Endodermal cell (in vitro differentiated cells): ENCODE measurements around the gene MOV10L1. TPM values are rescaled to one million over a fixed set of nuclear protein-coding genes. Genes with fewer than 3 reads are reported as not detected.

Source experiments
- DNase-seq: peaks from one replicate; pipeline ENCODE4 v3.0.0-alpha.2; 2017
- H3K27ac ChIP-seq: 2 replicates; pipeline ENCODE4 v1.5.1; 2013; ENCODE audit warnings: mild to moderate bottlenecking, low read depth, low read length, moderate library complexity
- H3K27me3 ChIP-seq: 2 replicates; pipeline ENCODE4 v1.6.1; 2013; ENCODE audit warnings: mild to moderate bottlenecking, low read length, moderate library complexity; ENCODE audit not compliant: insufficient read depth, control insufficient read depth, poor library complexity, severe bottlenecking
- H3K36me3 ChIP-seq: 2 replicates; pipeline ENCODE4 v1.7.0; 2013; ENCODE audit warnings: mild to moderate bottlenecking, low read length, moderate library complexity; ENCODE audit not compliant: control insufficient read depth, insufficient read depth
- H3K4me1 ChIP-seq: one replicate; pipeline ENCODE4 v1.7.0; 2013; ENCODE audit warnings: low read length; ENCODE audit not compliant: control insufficient read depth, insufficient read depth
- H3K4me3 ChIP-seq: 2 replicates; pipeline ENCODE4 v1.5.1; 2013; ENCODE audit warnings: mild to moderate bottlenecking, low read length, moderate library complexity
- H3K9ac ChIP-seq: 2 replicates; pipeline ENCODE4 v1.6.1; 2013; ENCODE audit warnings: mild to moderate bottlenecking, low read length, moderate library complexity; ENCODE audit not compliant: poor library complexity, severe bottlenecking; ENCODE audit errors: extremely low read depth
- H3K9me3 ChIP-seq: 2 replicates; pipeline ENCODE4 v1.6.1; 2013; ENCODE audit warnings: mild to moderate bottlenecking, low read length, moderate library complexity; ENCODE audit not compliant: control insufficient read depth
- H3K27ac Mint-ChIP-seq: 2 replicates; pipeline ENCODE4 v1.8.0; 2020; ENCODE audit warnings: mixed read lengths
- H3K27me3 Mint-ChIP-seq: 2 replicates; pipeline ENCODE4 v1.8.0; 2021; ENCODE audit warnings: mild to moderate bottlenecking, mixed read lengths; ENCODE audit not compliant: insufficient read depth
- H3K36me3 Mint-ChIP-seq: 2 replicates; pipeline ENCODE4 v1.8.0; 2020; ENCODE audit warnings: low read depth, mixed read lengths
- H3K4me1 Mint-ChIP-seq: 2 replicates; pipeline ENCODE4 v1.8.0; 2020; ENCODE audit warnings: mixed read lengths
- H3K4me3 Mint-ChIP-seq: 2 replicates; pipeline ENCODE4 v1.8.0; 2020; ENCODE audit warnings: mild to moderate bottlenecking, moderate library complexity, mixed read lengths
- H3K9me3 Mint-ChIP-seq: 2 replicates; pipeline ENCODE4 v1.8.0; 2020; ENCODE audit warnings: mild to moderate bottlenecking, mixed read lengths
- CTCF ChIP-seq: fragments of 200-600 bp; sonication (generic); conservative IDR thresholded peaks from 2 replicates; pipeline ENCODE4 v1.5.0; 2021; ENCODE audit warnings: antibody characterized with exemption, mild to moderate bottlenecking
- WGBS, 2 experiments: methylation state at CpG; one replicate each; pipeline versions ENCODE4 v1.1.5 to v1.1.7; 2013; ENCODE audit warnings: missing lambda C conversion rate in 2 of 2, mixed read lengths in 1 of 2; ENCODE audit not compliant: insufficient coverage in 1 of 2, insufficient read length in 1 of 2; 5-methylcytosine and 5-hydroxymethylcytosine counted together
- total RNA-seq, 2 donors: library from RNA; stranded (reverse); fragmentation: NEBNext Ultra II Directional in 1 of 2; extraction: Animal tissue kit (Norgen Biotek cat#: 25700) in 1 of 2; gene quantifications; 2 replicates in 1 of 2; 3 replicates in 1 of 2; pipeline ENCODE4 v1.2.1, GENCODE V29; 2021

MOV10L1 gene
- total RNA-seq, 2 donors from 2014 or later = 0.31 TPM; not detected in 1

DNA sequence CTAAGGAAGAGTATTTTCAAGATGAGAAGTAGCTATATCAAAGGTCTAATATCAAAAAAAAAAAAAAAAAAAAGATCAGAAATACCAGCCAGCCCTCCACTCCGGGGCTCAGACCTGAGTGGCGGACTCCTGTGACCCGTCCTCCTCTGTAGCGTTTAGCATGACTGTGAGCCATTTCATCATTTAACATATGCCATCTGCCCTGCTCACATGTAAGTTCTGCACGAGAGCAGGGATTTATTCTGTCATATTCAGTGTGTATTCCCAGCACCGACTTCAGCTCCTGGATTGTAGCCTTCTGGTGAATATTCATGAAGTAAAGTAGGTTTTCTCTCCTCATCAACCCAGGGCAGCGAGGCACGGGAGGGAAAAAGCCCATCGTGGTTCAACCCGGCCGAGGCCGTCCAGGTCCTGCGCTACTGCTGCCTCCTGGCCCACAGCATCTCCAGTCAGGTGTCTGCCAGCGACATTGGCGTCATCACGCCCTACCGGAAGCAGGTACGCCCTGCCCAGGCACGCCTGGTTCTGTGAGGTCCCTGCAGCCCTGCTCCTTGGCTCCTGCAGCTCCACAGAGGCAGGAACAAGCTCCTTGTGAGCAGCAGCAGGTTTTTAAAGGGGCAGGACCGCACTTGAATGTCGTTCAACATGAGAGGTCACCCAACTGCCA lies 68.0 kb downstream of the MOV10L1 start:
- DNase-seq = peak; percentile 43
- Mint-ChIP-seq H3K27me3 (peaks cover 3% of the 10 kb centered on the region), H3K36me3 (no peaks in the 10 kb centered on the region), H3K4me1 (peaks cover 4% of the 10 kb centered on the region), H3K9me3 (no peaks in the 10 kb centered on the region), H3K27ac (no peak overlapping the region), H3K4me3 (no peak overlapping the region)
- Histone ChIP-seq H3K27ac (no peak overlapping the region), H3K27me3 (peaks cover 7% of the 10 kb centered on the region), H3K4me3 (no peak overlapping the region), H3K9ac (no peak overlapping the region), H3K36me3 (no peaks in the 10 kb centered on the region), H3K9me3 (no peaks in the 10 kb centered on the region), H3K4me1 (no peaks in the 10 kb centered on the region)
- 86 to 88% methylated on average over 15 to 21 of the region's 21 CpGs for WGBS, 2 experiments
- TF ChIP-seq CTCF = no peak

- WGBS, 2 experiments = 87 to 88% methylated on average over 7 of the region's 7 CpGs
- peaks cover 4% of the 10 kb centered on the region for H3K4me1 Mint-ChIP-seq
- no peak overlapping the region for H3K9ac ChIP-seq
- H3K9me3 Mint-ChIP-seq = no peaks in the 10 kb centered on the region
- H3K4me3 Mint-ChIP-seq = no peak overlapping the region
- peaks cover 3% of the 10 kb centered on the region for H3K27me3 Mint-ChIP-seq
- no peak overlapping the region for H3K4me3 ChIP-seq
- H3K27me3 ChIP-seq = peaks cover 7% of the 10 kb centered on the region
- H3K36me3 Mint-ChIP-seq = no peaks in the 10 kb centered on the region
- H3K27ac ChIP-seq = no peak overlapping the region
- peak; percentile 47 for DNase-seq
- no peaks in the 10 kb centered on the region for H3K4me1 ChIP-seq
- no peaks in the 10 kb centered on the region for H3K36me3 ChIP-seq
- no peak overlapping the region for H3K27ac Mint-ChIP-seq
- no peaks in the 10 kb centered on the region for H3K9me3 ChIP-seq
- peak; percentile 29 for TF ChIP-seq CTCF
Observed at GRCh38 chr22:50160947-50161346, 71.1 kb downstream of the MOV10L1 start.

- Mint-ChIP-seq H3K4me3 (no peak overlapping the region), H3K9me3 (peaks cover under 1% of the 10 kb centered on the region), H3K36me3 (no peaks in the 10 kb centered on the region), H3K27me3 (peaks cover under 1% of the 10 kb centered on the region), H3K27ac (no peak overlapping the region), H3K4me1 (peaks cover 4% of the 10 kb centered on the region)
- Histone ChIP-seq H3K9me3 (no peaks in the 10 kb centered on the region), H3K4me1 (no peaks in the 10 kb centered on the region), H3K27me3 (peaks cover 7% of the 10 kb centered on the region), H3K9ac (no peak overlapping the region), H3K27ac (no peak overlapping the region), H3K36me3 (no peaks in the 10 kb centered on the region), H3K4me3 (no peak overlapping the region)
- peak; percentile 53 for DNase-seq
- no peak for TF ChIP-seq CTCF
- WGBS, 2 experiments = 90% methylated on average over 15 to 23 of the region's 23 CpGs
Observed at GRCh38 chr22:50161508-50162390, 71.9 kb downstream of the MOV10L1 start.
